K562 (cell line): ENCODE results near the gene DARS2. TPM values are rescaled to one million over a fixed set of nuclear protein-coding genes. Genes with fewer than 3 reads are reported as not detected.
A peak's percentile ranks its signal among the peaks of the same experiment; 100 is the strongest.

Experiments used
- ARID1B ChIP-seq: fragments of 450-650 bp; IDR thresholded peaks from 2 replicates; pipeline ENCODE4 v1.6.1; 2016; ENCODE audit warnings: antibody characterized with exemption, mild to moderate bottlenecking, inconsistent platforms
- ASH1L ChIP-seq: fragments of 450-650 bp; IDR thresholded peaks from 2 replicates; pipeline ENCODE4 v1.6.1; 2018; ENCODE audit warnings: borderline replicate concordance, mild to moderate bottlenecking, low read depth; ENCODE audit not compliant: partially characterized antibody
- BRD9 ChIP-seq: fragments of 450-650 bp; IDR thresholded peaks from 2 replicates; pipeline ENCODE4 v1.6.1; 2018; ENCODE audit warnings: low read depth; ENCODE audit not compliant: partially characterized antibody
- COPS2 ChIP-seq: fragments of 450-650 bp; conservative IDR thresholded peaks from 2 replicates; pipeline ENCODE4 v1.6.1; 2016; ENCODE audit warnings: mild to moderate bottlenecking, moderate library complexity
- CREB3 ChIP-seq: fragments of 450-650 bp; conservative IDR thresholded peaks from 2 replicates; pipeline ENCODE4 v1.6.1; 2016; ENCODE audit warnings: missing genetic modification characterization, low read depth, mild to moderate bottlenecking, missing compliant biosample characterization, moderate library complexity
- CREM ChIP-seq: IDR thresholded peaks from 2 replicates; pipeline ENCODE4 v1.6.1; 2014; ENCODE audit warnings: antibody characterized with exemption, low read depth
- HCFC1 ChIP-seq: IDR thresholded peaks from 2 replicates; pipeline ENCODE4 v1.6.1; 2012; ENCODE audit warnings: low read depth, low read length, improper control_type of control experiment
- HDAC2 ChIP-seq: fragments of 450-650 bp; IDR thresholded peaks from 2 replicates; pipeline ENCODE4 v1.6.1; 2016; ENCODE audit warnings: mild to moderate bottlenecking
- HLTF ChIP-seq: fragments of 450-650 bp; IDR thresholded peaks from 2 replicates; pipeline ENCODE4 v1.6.1; 2016
- HNRNPL ChIP-seq: fragments of 200-400 bp; formaldehyde crosslinking; IDR thresholded peaks from 2 replicates; pipeline ENCODE4 v1.6.1; 2017; ENCODE audit warnings: low read depth, mild to moderate bottlenecking, low read length
- KLF13 ChIP-seq: fragments of 450-650 bp; IDR thresholded peaks from 2 replicates; pipeline ENCODE4 v1.6.1; 2016; ENCODE audit warnings: missing genetic modification characterization, low read depth, mild to moderate bottlenecking, missing compliant biosample characterization, moderate library complexity, borderline replicate concordance
- LARP7 ChIP-seq: fragments of 450-650 bp; IDR thresholded peaks from 2 replicates; pipeline ENCODE4 v1.6.1; 2016
- POU5F1 ChIP-seq: fragments of 150-350 bp; IDR thresholded peaks from 2 replicates; pipeline ENCODE4 v1.6.1; 2014; ENCODE audit warnings: borderline replicate concordance, low read length, low read depth, mild to moderate bottlenecking; ENCODE audit not compliant: partially characterized antibody
- PREB ChIP-seq: sonication (generic); formaldehyde crosslinking; IDR thresholded peaks from 2 replicates; pipeline ENCODE4 v1.8.1; 2023; ENCODE audit warnings: mild to moderate bottlenecking, missing genetic modification reagents
- TAF15 ChIP-seq: fragments of 200-400 bp; formaldehyde crosslinking; IDR thresholded peaks from 2 replicates; pipeline ENCODE4 v1.6.1; 2017; ENCODE audit warnings: mild to moderate bottlenecking, low read depth, low read length, moderate library complexity
- TCF3 ChIP-seq: sonication (generic); formaldehyde crosslinking; IDR thresholded peaks from 2 replicates; pipeline ENCODE4 v1.4.0; 2020; ENCODE audit warnings: mild to moderate bottlenecking, missing genetic modification reagents
- ZNF121 ChIP-seq: sonication (generic); formaldehyde crosslinking; conservative IDR thresholded peaks from 2 replicates; pipeline ENCODE4 v1.8.0; 2022; ENCODE audit warnings: missing genetic modification reagents
- ZNF165 ChIP-seq: fragments of 250-450 bp; sonication (Bioruptor Pico); IDR thresholded peaks from 2 replicates; pipeline ENCODE4 v1.4.0; 2020; ENCODE audit warnings: borderline replicate concordance
- ZNF551 ChIP-seq: fragments of 250-450 bp; sonication (Bioruptor Pico); IDR thresholded peaks from 2 replicates; pipeline ENCODE4 v1.5.0; 2021; ENCODE audit warnings: mild to moderate bottlenecking, moderate library complexity
- ZNF695 ChIP-seq: fragments of 450-650 bp; formaldehyde crosslinking; IDR thresholded peaks from 2 replicates; pipeline ENCODE4 v1.4.0; 2020; ENCODE audit warnings: mild to moderate bottlenecking, moderate library complexity
- ZNF830 ChIP-seq: fragments of 250-450 bp; sonication (Bioruptor Pico); IDR thresholded peaks from 2 replicates; pipeline ENCODE4 v1.5.0; 2021; ENCODE audit warnings: mild to moderate bottlenecking
- ZSCAN32 ChIP-seq: fragments of 450-650 bp; formaldehyde crosslinking; IDR thresholded peaks from 2 replicates; pipeline ENCODE4 v1.4.0; 2020; ENCODE audit warnings: mild to moderate bottlenecking, moderate library complexity
- polyA plus RNA-seq, 8 experiments: library from polyadenylated mRNA; depleted of rRNA in 4 of 8; stranded (reverse) in 5 of 8; unstranded in 3 of 8; fragments of >200 nt; fragmentation: Nextera tagmentation in 2 of 8; fragmentation: Illumina TruSeq in 1 of 8; extraction: Ambion mirVana in 2 of 8; extraction: Trizol in 1 of 8; gene quantifications; 2 replicates each; pipeline versions ENCODE4 v1.2.1 to v1.2.3, GENCODE V29; 2011 to 2014; ENCODE audit warnings: inconsistent platforms in 1 of 8, missing spikeins in 1 of 8
- total RNA-seq, 7 experiments: library from RNA; depleted of rRNA in 6 of 7; stranded (reverse); fragments of >200 nt in 6 of 7; fragmentation: Illumina TruSeq in 2 of 7; extraction: Trizol in 2 of 7; gene quantifications; 2 replicates each; pipeline versions ENCODE4 v1.2.1 to v1.2.3, GENCODE V29; 2011 to 2021; ENCODE audit warnings: low replicate concordance in 1 of 7
- TF ChIP-seq, protein P1 (sequence below): sonication (generic); IDR thresholded peaks from 2 replicates; pipeline ENCODE4 v1.6.1; 2016
- TF ChIP-seq, protein P2 (sequence below): fragments of 450-650 bp; IDR thresholded peaks from one replicate; pipeline ENCODE4 v1.6.1; 2018; ENCODE audit warnings: mild to moderate bottlenecking, moderate library complexity; ENCODE audit not compliant: partially characterized antibody
- TF ChIP-seq, protein P3 (sequence below): fragments of 450-650 bp; IDR thresholded peaks from 2 replicates; pipeline ENCODE4 v1.6.1; 2016; ENCODE audit warnings: low read depth, mild to moderate bottlenecking, moderate library complexity

DARS2 gene
- total and polyA plus RNA-seq, 9 of the 15 experiments (the other 6 are each of a cell fraction or from before 2014, with no cell fraction given) = 36.4 to 96.7 (median 68.6) TPM

DNA sequence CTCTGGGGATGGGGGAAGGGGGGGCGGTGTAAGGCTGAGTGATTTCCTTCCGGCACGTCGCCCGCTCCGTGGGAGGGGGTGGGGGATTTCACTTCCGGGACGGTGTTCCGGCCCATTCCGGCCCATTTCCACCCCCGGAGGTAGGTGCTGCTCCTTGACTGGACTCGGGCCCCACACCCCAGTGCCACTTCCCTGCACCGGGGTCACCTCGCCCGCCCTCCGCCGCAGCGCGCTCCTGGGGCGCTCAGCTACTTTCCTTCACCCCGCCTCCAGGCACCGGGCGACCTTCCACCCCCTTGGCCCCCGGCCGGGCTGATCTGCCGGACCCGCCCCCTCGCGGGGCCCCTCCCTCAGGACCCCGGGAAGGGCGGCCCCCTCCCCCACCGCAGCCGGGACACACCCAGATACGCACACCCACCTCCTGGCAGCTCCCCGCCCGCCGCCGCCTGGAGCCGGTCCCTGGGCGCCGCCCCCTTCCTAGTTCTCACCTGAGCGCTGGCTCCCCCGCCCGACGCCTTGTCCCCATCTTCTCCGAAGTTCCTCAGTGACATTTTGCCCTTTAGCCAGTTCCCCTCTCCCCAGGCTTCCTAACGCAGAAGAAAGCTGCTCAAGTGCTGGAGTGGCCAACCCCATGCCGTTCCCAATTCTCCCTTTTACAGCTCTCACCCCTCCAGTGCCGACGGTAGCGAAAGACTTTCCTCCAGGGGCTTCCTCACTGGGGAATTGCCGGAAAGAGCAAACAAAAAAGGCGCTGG lies 44.0 kb downstream of the DARS2 start, which contains the start of gene ZBTB37 (continued):
- TF ChIP-seq ZNF695 (CRISPR knock-in tag) (no peak), ZNF121 (CRISPR knock-in tag) (no peak), HDAC2 (peak; percentile 63), LARP7 (0 out of 2 replicates have a peak, but pooled peaks have one; percentile 38), ZNF165 (CRISPR knock-in tag) (no peak), TCF3 (CRISPR knock-in tag) (0 out of 2 replicates have a peak, but pooled peaks have one; percentile 9), CREM (peak; percentile 38; the same call in 1 of the 2 replicates), TAF15 (no peak), KLF13 (tag) (peak; percentile 91), ASH1L (no peak), HLTF (peak; percentile 61), ARID1B (peak; percentile 55), PREB (CRISPR knock-in tag) (no peak), COPS2 (no peak), ZNF830 (CRISPR knock-in tag) (no peak), BRD9 (peak; percentile 50), ZSCAN32 (CRISPR knock-in tag) (peak; percentile 46; the same call in 1 of the 2 replicates), POU5F1 (no peak), CREB3 (tag) (no peak), ZNF551 (CRISPR knock-in tag) (no peak), HNRNPL (no peak; the same call in 1 of the 2 replicates), HCFC1 (peak; percentile 51)
- TF ChIP-seq, protein P1, sequence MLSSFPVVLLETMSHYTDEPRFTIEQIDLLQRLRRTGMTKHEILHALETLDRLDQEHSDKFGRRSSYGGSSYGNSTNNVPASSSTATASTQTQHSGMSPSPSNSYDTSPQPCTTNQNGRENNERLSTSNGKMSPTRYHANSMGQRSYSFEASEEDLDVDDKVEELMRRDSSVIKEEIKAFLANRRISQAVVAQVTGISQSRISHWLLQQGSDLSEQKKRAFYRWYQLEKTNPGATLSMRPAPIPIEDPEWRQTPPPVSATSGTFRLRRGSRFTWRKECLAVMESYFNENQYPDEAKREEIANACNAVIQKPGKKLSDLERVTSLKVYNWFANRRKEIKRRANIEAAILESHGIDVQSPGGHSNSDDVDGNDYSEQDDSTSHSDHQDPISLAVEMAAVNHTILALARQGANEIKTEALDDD = no peak; the same call in 1 of the 2 replicates
- TF ChIP-seq, protein P2, sequence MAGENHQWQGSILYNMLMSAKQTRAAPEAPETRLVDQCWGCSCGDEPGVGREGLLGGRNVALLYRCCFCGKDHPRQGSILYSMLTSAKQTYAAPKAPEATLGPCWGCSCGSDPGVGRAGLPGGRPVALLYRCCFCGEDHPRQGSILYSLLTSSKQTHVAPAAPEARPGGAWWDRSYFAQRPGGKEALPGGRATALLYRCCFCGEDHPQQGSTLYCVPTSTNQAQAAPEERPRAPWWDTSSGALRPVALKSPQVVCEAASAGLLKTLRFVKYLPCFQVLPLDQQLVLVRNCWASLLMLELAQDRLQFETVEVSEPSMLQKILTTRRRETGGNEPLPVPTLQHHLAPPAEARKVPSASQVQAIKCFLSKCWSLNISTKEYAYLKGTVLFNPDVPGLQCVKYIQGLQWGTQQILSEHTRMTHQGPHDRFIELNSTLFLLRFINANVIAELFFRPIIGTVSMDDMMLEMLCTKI = no peak
- TF ChIP-seq, protein P3, sequence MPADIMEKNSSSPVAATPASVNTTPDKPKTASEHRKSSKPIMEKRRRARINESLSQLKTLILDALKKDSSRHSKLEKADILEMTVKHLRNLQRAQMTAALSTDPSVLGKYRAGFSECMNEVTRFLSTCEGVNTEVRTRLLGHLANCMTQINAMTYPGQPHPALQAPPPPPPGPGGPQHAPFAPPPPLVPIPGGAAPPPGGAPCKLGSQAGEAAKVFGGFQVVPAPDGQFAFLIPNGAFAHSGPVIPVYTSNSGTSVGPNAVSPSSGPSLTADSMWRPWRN = no peak
